HepG2 (cell line): ENCODE data around the gene RNF150. TPM values are rescaled to one million over a fixed set of nuclear protein-coding genes. Genes with fewer than 3 reads are reported as not detected.

ENCODE experiments used
- ATF7 ChIP-seq, 2 experiments: fragments of 450-650 bp in 1 of 2; sonication (generic) in 1 of 2; formaldehyde crosslinking in 1 of 2; IDR thresholded peaks; 2 replicates each; pipeline versions ENCODE4 v1.4.0 to v1.6.1; 2016 to 2020; ENCODE audit warnings: antibody characterized with exemption in 1 of 2, mild to moderate bottlenecking in 1 of 2, missing genetic modification reagents in 1 of 2
- ETV5 ChIP-seq: IDR thresholded peaks from 2 replicates; pipeline ENCODE4 v1.6.1; 2018; ENCODE audit warnings: missing biosample characterization, missing genetic modification reagents, inconsistent platforms, borderline replicate concordance
- GATA4 ChIP-seq: sonication (generic); IDR thresholded peaks from 2 replicates; pipeline ENCODE4 v1.6.1; 2016; ENCODE audit warnings: antibody characterized with exemption, low read depth, borderline replicate concordance
- HOXA3 ChIP-seq: sonication (generic); formaldehyde crosslinking; IDR thresholded peaks from 2 replicates; pipeline ENCODE4 v1.5.0; 2020; ENCODE audit warnings: missing genetic modification reagents
- PATZ1 ChIP-seq: sonication (generic); formaldehyde crosslinking; IDR thresholded peaks from 2 replicates; pipeline ENCODE4 v1.4.0; 2020; ENCODE audit warnings: missing genetic modification reagents
- SOX6 ChIP-seq, 2 experiments: fragments of 450-650 bp in 1 of 2; sonication (generic) in 1 of 2; formaldehyde crosslinking in 1 of 2; IDR thresholded peaks; 2 replicates each; pipeline versions ENCODE4 v1.4.0 to v1.6.1; 2017 to 2020; ENCODE audit warnings: antibody characterized with exemption in 1 of 2, mild to moderate bottlenecking in 1 of 2, missing genetic modification reagents in 1 of 2
- TAF1 ChIP-seq: sonication (generic); formaldehyde crosslinking; IDR thresholded peaks from 2 replicates; pipeline ENCODE4 v1.4.0; 2020; ENCODE audit warnings: missing genetic modification reagents
- ZNF10 ChIP-seq: sonication (generic); formaldehyde crosslinking; IDR thresholded peaks from 2 replicates; pipeline ENCODE4 v1.4.0; 2020; ENCODE audit warnings: mild to moderate bottlenecking, low read depth, missing genetic modification reagents, borderline replicate concordance
- ZNF138 ChIP-seq: sonication (generic); formaldehyde crosslinking; IDR thresholded peaks from 2 replicates; pipeline ENCODE4 v1.5.0; 2020; ENCODE audit warnings: mild to moderate bottlenecking, low read depth, missing genetic modification reagents
- ZNF225 ChIP-seq: sonication (generic); formaldehyde crosslinking; IDR thresholded peaks from 2 replicates; pipeline ENCODE4 v1.4.0; 2020; ENCODE audit warnings: mild to moderate bottlenecking, missing genetic modification reagents
- ZNF263 ChIP-seq: sonication (generic); formaldehyde crosslinking; IDR thresholded peaks from 2 replicates; pipeline ENCODE4 v1.4.0; 2020; ENCODE audit warnings: missing genetic modification reagents
- ZNF296 ChIP-seq: sonication (generic); formaldehyde crosslinking; conservative IDR thresholded peaks from 2 replicates; pipeline ENCODE4 v1.5.0; 2020; ENCODE audit warnings: mild to moderate bottlenecking, missing genetic modification reagents
- ZNF761 ChIP-seq: sonication (generic); formaldehyde crosslinking; conservative IDR thresholded peaks from 2 replicates; pipeline ENCODE4 v1.4.0; 2020; ENCODE audit warnings: mild to moderate bottlenecking, missing genetic modification reagents
- polyA plus RNA-seq, 8 experiments: library from polyadenylated mRNA; depleted of rRNA in 3 of 8; stranded (reverse) in 7 of 8; unstranded in 1 of 8; fragments of >200 nt; fragmentation: Illumina TruSeq in 4 of 8; extraction: Trizol in 4 of 8; gene quantifications; 2 replicates each; pipeline versions ENCODE4 v1.2.1 to v1.2.3, GENCODE V29; 2011 to 2016; ENCODE audit warnings: low read depth in 4 of 8, missing spikeins in 1 of 8, mixed read lengths in 1 of 8; ENCODE audit not compliant: insufficient read depth in 1 of 8
- total RNA-seq, 5 experiments: library from RNA; depleted of rRNA; stranded (reverse); fragments of >200 nt; fragmentation: Illumina TruSeq; extraction: Trizol; gene quantifications; 2 replicates each; pipeline ENCODE4 v1.2.3, GENCODE V29; 2016; ENCODE audit warnings: low read depth in 1 of 5
- TF ChIP-seq, protein P1 (sequence below): sonication (generic); formaldehyde crosslinking; IDR thresholded peaks from 2 replicates; pipeline ENCODE4 v1.4.0; 2020; ENCODE audit warnings: missing genetic modification reagents
- TF ChIP-seq, protein P2 (sequence below): sonication (generic); formaldehyde crosslinking; conservative IDR thresholded peaks from 2 replicates; pipeline ENCODE4 v1.8.1; 2023; ENCODE audit warnings: missing genetic modification reagents
- TF ChIP-seq, protein P3 (sequence below), 2 experiments: sonication (generic) in 1 of 2; formaldehyde crosslinking in 1 of 2; IDR thresholded peaks; 2 replicates each; pipeline versions ENCODE4 v1.4.0 to v1.6.1; 2018 to 2020; ENCODE audit warnings: missing genetic modification reagents in 2 of 2, borderline replicate concordance in 1 of 2, low read depth in 1 of 2, mild to moderate bottlenecking in 1 of 2, missing biosample characterization in 1 of 2
- TF ChIP-seq, protein P4 (sequence below): IDR thresholded peaks from 2 replicates; pipeline ENCODE4 v1.6.1; 2012; ENCODE audit warnings: inconsistent platforms
- TF ChIP-seq, protein P5 (sequence below): sonication (generic); formaldehyde crosslinking; IDR thresholded peaks from 2 replicates; pipeline ENCODE4 v1.5.1; 2020; ENCODE audit warnings: missing genetic modification reagents, mild to moderate bottlenecking, borderline replicate concordance

The RNF150 gene
- total and polyA plus RNA-seq, 2 of the 13 experiments (the other 11 are each of a cell fraction or from before 2014, with no cell fraction given), result 0.02 to 0.03 TPM

DNA sequence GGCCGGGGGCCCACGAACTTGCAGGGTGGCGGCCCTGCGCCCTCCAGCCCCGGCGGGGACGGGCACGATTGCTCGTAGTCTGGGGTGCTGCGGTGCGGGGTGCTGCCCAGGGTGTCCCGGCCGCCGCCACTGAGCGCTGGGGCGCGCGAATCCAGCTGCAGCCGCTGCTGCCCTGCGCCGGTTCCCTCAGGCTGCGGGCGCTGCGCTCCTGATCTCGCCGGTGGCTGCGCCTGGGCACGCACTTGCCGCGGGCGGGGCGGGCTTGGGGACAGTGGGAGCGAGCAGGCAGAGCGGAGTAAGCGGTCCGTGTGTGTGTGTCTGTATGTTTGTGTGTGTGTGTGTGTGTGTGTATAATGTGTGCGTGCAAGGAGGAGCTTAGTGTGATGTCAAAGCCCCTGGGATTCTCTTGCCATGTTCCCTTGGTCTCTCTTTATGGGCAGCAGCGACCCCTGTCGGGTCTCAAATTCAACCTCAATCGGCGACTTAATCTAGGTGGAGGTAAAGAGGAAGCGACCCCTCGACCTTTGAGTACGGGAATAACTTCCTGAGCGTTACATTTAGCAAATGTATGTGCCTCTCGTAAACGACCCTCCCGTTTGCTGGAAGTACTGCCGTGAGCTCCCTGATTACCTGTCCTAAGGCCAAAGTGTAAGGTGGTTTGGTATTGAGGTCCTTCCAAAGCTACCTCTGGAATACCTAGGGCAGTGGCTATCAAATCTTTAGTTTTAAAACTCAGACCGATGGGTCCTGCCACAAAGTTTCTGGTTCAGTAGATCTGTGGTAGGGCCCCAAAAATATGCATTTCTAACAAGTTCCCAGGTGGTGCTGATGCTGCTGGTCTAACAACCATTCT is at the start of gene RNF150 (continued):
- TF ChIP-seq TAF1 (CRISPR knock-in tag) (no peak), HOXA3 (0 out of 2 replicates have a peak, but pooled peaks have one; percentile 21), ZNF296 (CRISPR knock-in tag) (no peak), ATF7 (IDR thresholded peaks at IDR 0.05) (no peak), ATF7 (CRISPR knock-in tag; IDR thresholded peaks at IDR 0.05) (no peak), ZNF10 (CRISPR knock-in tag) (no peak), ZNF761 (no peak), ETV5 (CRISPR knock-in tag) (no peak), ZNF138 (CRISPR knock-in tag) (no peak), PATZ1 (CRISPR knock-in tag) (0 out of 2 replicates have a peak, but pooled peaks have one; percentile 3), GATA4 (no peak), ZNF225 (CRISPR knock-in tag) (no peak), SOX6 (IDR thresholded peaks at IDR 0.05) (no peak), SOX6 (CRISPR knock-in tag; IDR thresholded peaks at IDR 0.05) (no peak), ZNF263 (CRISPR knock-in tag) (0 out of 2 replicates have a peak, but pooled peaks have one; percentile 12)
- TF ChIP-seq, protein P1, sequence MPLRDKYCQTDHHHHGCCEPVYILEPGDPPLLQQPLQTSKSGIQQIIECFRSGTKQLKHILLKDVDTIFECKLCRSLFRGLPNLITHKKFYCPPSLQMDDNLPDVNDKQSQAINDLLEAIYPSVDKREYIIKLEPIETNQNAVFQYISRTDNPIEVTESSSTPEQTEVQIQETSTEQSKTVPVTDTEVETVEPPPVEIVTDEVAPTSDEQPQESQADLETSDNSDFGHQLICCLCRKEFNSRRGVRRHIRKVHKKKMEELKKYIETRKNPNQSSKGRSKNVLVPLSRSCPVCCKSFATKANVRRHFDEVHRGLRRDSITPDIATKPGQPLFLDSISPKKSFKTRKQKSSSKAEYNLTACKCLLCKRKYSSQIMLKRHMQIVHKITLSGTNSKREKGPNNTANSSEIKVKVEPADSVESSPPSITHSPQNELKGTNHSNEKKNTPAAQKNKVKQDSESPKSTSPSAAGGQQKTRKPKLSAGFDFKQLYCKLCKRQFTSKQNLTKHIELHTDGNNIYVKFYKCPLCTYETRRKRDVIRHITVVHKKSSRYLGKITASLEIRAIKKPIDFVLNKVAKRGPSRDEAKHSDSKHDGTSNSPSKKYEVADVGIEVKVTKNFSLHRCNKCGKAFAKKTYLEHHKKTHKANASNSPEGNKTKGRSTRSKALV (CRISPR knock-in tag), result peak; percentile 99
- TF ChIP-seq, protein P2, sequence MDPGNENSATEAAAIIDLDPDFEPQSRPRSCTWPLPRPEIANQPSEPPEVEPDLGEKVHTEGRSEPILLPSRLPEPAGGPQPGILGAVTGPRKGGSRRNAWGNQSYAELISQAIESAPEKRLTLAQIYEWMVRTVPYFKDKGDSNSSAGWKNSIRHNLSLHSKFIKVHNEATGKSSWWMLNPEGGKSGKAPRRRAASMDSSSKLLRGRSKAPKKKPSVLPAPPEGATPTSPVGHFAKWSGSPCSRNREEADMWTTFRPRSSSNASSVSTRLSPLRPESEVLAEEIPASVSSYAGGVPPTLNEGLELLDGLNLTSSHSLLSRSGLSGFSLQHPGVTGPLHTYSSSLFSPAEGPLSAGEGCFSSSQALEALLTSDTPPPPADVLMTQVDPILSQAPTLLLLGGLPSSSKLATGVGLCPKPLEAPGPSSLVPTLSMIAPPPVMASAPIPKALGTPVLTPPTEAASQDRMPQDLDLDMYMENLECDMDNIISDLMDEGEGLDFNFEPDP, result 0 out of 2 replicates have a peak, but pooled peaks have one; percentile 26
- TF ChIP-seq, protein P3, sequence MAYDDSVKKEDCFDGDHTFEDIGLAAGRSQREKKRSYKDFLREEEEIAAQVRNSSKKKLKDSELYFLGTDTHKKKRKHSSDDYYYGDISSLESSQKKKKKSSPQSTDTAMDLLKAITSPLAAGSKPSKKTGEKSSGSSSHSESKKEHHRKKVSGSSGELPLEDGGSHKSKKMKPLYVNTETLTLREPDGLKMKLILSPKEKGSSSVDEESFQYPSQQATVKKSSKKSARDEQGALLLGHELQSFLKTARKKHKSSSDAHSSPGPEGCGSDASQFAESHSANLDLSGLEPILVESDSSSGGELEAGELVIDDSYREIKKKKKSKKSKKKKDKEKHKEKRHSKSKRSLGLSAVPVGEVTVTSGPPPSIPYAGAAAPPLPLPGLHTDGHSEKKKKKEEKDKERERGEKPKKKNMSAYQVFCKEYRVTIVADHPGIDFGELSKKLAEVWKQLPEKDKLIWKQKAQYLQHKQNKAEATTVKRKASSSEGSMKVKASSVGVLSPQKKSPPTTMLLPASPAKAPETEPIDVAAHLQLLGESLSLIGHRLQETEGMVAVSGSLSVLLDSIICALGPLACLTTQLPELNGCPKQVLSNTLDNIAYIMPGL (CRISPR knock-in tag; IDR thresholded peaks at IDR 0.05; ENCODE audit: borderline replicate concordance in 1 of 2, low read depth in 1 of 2), result peak; percentile 56 to 65; a peak in 3 of 4 replicates
- TF ChIP-seq, protein P4, sequence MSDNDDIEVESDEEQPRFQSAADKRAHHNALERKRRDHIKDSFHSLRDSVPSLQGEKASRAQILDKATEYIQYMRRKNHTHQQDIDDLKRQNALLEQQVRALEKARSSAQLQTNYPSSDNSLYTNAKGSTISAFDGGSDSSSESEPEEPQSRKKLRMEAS, result peak; percentile 31; the same call in 1 of the 2 replicates
- TF ChIP-seq, protein P5, sequence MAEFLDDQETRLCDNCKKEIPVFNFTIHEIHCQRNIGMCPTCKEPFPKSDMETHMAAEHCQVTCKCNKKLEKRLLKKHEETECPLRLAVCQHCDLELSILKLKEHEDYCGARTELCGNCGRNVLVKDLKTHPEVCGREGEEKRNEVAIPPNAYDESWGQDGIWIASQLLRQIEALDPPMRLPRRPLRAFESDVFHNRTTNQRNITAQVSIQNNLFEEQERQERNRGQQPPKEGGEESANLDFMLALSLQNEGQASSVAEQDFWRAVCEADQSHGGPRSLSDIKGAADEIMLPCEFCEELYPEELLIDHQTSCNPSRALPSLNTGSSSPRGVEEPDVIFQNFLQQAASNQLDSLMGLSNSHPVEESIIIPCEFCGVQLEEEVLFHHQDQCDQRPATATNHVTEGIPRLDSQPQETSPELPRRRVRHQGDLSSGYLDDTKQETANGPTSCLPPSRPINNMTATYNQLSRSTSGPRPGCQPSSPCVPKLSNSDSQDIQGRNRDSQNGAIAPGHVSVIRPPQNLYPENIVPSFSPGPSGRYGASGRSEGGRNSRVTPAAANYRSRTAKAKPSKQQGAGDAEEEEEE, result no peak
